SK-N-SH treated with all-trans-retinoic acid at 6 μM for 48 hours (cell line): ENCODE results near the gene SAPCD1.

Experiments used
- RARB ChIP-seq: fragments of 250-450 bp; sonication (Bioruptor Pico); IDR thresholded peaks from 2 replicates; pipeline ENCODE4 v1.8.0; 2021; ENCODE audit warnings: mild to moderate bottlenecking, moderate library complexity
- TCF4 ChIP-seq: fragments of 250-450 bp; sonication (Bioruptor Pico); IDR thresholded peaks from 2 replicates; pipeline ENCODE4 v1.8.0; 2021; ENCODE audit warnings: mild to moderate bottlenecking, moderate library complexity, borderline replicate concordance
- ZFP3 ChIP-seq: fragments of 250-450 bp; sonication (Bioruptor Pico); IDR thresholded peaks from 2 replicates; pipeline ENCODE4 v1.5.0; 2020; ENCODE audit warnings: mild to moderate bottlenecking, moderate library complexity
- ZFP30 ChIP-seq: fragments of 450-650 bp; formaldehyde crosslinking; IDR thresholded peaks from 2 replicates; pipeline ENCODE4 v1.5.0; 2022; ENCODE audit warnings: mild to moderate bottlenecking, moderate library complexity
- ZNF8 ChIP-seq: fragments of 450-650 bp; formaldehyde crosslinking; IDR thresholded peaks from 2 replicates; pipeline ENCODE4 v1.5.0; 2020; ENCODE audit warnings: mild to moderate bottlenecking, moderate library complexity
- TF ChIP-seq, protein P1 (sequence below): fragments of 250-450 bp; sonication (Bioruptor Pico); IDR thresholded peaks from 2 replicates; pipeline ENCODE4 v1.8.0; 2020; ENCODE audit warnings: mild to moderate bottlenecking, moderate library complexity, borderline replicate concordance
- TF ChIP-seq, protein P2 (sequence below): fragments of 250-450 bp; sonication (Bioruptor Pico); IDR thresholded peaks from 2 replicates; pipeline ENCODE4 v1.5.0; 2020; ENCODE audit warnings: mild to moderate bottlenecking, moderate library complexity
- TF ChIP-seq, protein P3 (sequence below): fragments of 250-450 bp; sonication (Bioruptor Pico); IDR thresholded peaks from 2 replicates; pipeline ENCODE4 v1.5.1; 2020; ENCODE audit warnings: low read depth, mild to moderate bottlenecking, moderate library complexity

DNA sequence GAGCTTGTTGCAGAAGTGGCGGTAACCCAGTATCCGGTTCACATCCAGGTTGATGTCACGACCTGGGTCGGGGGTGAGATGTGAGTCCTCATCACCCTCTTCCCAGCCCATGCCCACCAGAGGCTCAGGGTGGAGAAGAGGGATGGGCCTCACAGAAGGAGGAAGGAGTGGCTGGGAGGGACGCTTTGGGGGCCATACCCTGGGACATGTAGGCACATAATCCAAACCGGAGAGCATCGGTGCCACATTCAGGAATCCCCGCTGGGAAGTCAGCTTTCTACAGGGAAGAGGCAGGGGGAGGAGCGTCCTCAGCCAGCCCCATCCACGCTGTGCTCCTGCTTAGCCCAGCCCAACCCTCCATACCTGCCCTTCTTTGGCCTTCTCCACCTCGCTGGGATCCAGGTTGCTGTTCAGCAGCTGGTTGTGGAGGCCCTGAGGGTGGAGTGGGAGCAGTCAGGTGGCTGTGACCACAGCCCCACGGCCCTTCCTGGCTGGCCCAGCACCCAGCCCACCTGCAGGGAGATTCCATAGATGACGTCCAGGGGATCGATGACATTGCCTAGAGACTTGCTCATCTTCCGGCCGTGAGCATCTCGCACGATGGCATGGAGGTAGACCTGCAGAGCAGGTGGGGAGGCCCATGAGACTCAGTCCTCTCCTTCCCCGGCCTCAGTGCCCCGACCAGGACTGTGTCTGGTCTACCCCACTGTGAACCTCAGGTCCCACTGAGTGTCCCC is 18.2 kb downstream of the SAPCD1 start:
- TF ChIP-seq ZFP30 (CRISPR knock-in tag) (no peak), TCF4 (CRISPR knock-in tag) (no peak), ZFP3 (no peak), RARB (CRISPR knock-in tag) (no peak), ZNF8 (CRISPR knock-in tag) (no peak)
- TF ChIP-seq, protein P1, sequence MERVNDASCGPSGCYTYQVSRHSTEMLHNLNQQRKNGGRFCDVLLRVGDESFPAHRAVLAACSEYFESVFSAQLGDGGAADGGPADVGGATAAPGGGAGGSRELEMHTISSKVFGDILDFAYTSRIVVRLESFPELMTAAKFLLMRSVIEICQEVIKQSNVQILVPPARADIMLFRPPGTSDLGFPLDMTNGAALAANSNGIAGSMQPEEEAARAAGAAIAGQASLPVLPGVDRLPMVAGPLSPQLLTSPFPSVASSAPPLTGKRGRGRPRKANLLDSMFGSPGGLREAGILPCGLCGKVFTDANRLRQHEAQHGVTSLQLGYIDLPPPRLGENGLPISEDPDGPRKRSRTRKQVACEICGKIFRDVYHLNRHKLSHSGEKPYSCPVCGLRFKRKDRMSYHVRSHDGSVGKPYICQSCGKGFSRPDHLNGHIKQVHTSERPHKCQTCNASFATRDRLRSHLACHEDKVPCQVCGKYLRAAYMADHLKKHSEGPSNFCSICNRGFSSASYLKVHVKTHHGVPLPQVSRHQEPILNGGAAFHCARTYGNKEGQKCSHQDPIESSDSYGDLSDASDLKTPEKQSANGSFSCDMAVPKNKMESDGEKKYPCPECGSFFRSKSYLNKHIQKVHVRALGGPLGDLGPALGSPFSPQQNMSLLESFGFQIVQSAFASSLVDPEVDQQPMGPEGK (CRISPR knock-in tag), result no peak
- TF ChIP-seq, protein P2, sequence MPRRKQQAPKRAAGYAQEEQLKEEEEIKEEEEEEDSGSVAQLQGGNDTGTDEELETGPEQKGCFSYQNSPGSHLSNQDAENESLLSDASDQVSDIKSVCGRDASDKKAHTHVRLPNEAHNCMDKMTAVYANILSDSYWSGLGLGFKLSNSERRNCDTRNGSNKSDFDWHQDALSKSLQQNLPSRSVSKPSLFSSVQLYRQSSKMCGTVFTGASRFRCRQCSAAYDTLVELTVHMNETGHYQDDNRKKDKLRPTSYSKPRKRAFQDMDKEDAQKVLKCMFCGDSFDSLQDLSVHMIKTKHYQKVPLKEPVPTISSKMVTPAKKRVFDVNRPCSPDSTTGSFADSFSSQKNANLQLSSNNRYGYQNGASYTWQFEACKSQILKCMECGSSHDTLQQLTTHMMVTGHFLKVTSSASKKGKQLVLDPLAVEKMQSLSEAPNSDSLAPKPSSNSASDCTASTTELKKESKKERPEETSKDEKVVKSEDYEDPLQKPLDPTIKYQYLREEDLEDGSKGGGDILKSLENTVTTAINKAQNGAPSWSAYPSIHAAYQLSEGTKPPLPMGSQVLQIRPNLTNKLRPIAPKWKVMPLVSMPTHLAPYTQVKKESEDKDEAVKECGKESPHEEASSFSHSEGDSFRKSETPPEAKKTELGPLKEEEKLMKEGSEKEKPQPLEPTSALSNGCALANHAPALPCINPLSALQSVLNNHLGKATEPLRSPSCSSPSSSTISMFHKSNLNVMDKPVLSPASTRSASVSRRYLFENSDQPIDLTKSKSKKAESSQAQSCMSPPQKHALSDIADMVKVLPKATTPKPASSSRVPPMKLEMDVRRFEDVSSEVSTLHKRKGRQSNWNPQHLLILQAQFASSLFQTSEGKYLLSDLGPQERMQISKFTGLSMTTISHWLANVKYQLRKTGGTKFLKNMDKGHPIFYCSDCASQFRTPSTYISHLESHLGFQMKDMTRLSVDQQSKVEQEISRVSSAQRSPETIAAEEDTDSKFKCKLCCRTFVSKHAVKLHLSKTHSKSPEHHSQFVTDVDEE (CRISPR knock-in tag), result no peak
- TF ChIP-seq, protein P3, sequence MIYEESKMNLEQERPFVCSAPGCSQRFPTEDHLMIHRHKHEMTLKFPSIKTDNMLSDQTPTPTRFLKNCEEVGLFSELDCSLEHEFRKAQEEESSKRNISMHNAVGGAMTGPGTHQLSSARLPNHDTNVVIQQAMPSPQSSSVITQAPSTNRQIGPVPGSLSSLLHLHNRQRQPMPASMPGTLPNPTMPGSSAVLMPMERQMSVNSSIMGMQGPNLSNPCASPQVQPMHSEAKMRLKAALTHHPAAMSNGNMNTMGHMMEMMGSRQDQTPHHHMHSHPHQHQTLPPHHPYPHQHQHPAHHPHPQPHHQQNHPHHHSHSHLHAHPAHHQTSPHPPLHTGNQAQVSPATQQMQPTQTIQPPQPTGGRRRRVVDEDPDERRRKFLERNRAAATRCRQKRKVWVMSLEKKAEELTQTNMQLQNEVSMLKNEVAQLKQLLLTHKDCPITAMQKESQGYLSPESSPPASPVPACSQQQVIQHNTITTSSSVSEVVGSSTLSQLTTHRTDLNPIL (CRISPR knock-in tag), result no peak
